GM19455 (cell line): ENCODE data around the gene USP5.
"Not testable (repeated sequence)": the region's sequence is repeated elsewhere in the genome, so short reads cannot be mapped to it uniquely, and the experiment has no call there.

ENCODE experiments used
- ATAC-seq: cut with Tn5 transposase; IDR thresholded peaks from one replicate; pipeline ENCODE4 v1.9.1; 2021; ENCODE audit not compliant: unreplicated experiment

Gene USP5

DNA sequence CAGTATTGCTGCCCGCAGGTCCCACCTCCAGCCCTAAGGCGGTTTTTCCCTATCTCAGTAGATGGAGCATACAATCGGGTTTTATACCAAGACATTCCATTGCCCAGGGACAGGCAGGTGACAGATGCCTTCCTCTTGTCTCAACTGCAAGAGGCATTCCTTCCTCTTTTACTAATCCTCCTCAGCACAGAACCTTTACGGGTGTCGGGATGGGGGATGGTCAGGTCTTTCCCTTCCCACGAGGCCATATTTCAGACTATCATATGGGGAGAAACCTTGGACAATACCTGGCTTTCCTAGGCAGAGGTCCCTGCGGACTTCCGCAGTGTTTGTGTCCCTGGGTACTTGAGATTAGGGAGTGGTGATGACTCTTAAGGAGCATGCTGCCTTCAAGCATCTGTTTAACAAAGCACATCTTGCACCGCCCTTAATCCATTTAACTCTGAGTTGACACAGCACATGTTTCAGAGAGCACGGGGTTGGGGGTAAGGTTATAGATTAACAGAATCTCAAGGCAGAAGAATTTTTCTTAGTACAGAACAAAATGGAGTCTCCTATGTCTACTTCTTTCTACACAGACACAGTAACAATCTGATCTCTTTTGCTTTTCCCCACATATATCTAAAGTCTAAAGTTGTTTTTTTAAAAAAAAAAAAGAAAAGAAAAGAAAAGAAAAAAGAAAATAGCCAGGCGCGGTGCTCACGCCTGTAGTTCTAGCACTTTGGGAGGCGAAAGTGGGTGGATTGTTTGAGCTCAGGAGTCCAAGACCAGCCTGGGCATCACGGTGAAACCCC lies 34.5 kb downstream of the USP5 start:
- ATAC-seq, result not testable (repeated sequence)

GRCh38 chr12:6887460-6887859 lies 35.5 kb downstream of the USP5 start:
- ATAC-seq, result no peak

DNA sequence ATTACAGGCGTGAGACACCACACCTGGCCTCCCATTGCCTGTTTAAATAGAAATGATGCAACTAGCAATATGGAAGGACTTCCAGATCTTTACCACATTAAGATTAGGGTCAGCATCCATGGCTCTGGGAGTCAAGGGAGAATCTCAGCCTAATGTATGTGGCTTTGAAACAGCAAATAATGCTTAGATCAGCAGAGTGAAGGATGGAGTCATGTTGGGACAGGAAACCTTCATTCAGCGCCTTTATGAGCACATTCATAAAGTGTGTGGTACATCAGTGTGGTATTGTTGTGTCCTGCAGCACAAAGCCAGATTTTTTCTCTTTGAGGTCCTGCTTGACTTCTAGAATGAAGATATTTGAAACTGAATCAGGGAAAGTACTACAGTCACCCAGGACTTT lies 36.4 kb downstream of the USP5 start:
- ATAC-seq, result no peak

DNA sequence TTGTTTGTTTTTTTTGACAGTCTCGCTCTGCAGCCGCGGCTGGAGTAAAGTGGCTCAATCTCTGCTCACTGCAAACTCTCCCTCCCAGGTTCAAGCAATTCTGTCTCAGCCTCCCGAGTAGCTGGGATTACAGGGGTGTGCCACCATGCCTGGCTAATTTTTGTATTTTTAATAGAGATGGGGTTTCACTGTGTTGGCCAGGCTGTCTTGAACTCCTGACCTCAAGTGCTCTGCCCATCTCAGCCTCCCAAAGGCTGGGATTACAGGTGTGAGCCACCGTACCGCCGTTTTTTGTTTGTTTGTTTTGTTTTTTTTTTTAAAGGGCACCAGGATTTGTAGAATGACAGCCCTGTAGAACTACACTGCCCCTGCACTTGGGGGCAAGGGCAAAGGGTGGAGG lies 36.8 kb downstream of the USP5 start:
- not testable (repeated sequence) for ATAC-seq

GRCh38 chr12:6889775-6890573 lies 38.0 kb downstream of the USP5 start:
- not testable (repeated sequence) for ATAC-seq

DNA sequence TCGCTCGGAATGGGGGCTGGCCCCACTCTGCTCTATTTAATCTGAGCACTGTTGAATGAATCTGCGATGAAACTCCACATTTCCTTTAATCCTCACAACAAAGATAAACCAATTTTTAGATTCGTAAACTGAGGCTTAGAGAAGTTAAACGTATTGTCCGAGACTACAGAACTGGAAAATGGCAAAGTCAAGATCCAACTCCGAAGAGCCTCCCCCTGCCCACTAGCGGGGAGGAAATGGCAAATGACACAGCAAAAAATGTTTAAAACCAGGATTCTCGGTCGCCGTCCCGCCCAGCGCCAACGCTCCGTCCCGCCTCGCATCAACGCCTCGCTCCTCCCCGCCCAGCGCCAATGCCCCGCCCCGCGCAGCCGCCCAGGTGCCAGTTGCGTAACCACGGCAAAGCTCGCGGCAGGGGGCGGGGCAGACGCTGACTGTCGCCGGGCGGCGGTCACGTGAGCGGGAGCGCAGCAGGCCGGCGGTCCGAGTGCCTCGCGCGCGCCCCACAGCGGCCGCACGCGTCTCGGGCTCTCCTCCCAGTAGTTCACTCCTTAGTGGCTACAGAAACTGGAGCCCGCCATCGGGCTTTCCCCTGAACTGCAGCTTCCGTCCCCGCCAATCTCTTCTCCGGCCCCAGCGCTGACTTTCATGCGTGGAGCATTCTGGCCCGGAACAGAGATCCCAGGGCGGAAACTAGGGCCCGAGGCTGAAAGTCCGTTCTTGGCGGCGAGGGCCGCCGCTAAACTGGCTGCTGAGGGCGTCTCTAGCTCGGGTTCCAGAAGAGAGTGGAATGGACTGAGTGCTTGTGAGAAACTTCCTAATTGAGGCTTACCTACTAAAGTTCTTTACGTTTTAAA lies 39.1 kb downstream of the USP5 start:
- peak; percentile 95 for ATAC-seq

DNA sequence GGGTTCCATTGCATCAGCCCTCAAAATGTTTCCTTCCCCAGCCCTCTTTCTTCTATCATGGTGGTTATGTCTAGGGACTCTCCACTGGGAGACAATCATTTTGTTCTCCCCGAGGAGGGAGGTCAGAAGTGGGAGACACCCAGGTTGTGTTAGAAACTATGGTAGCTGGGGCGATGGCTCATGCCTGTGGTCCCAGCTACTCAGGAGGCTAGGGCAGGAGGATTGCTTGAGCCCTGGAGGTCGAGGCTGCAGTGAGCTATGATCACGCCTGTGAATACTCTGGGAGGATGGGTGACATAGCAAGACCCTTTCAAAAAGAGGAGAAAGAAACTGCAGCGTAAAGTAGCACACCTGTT lies 39.7 kb downstream of the USP5 start:
- no peak for ATAC-seq

GRCh38 chr12:6892683-6893082 lies 40.7 kb downstream of the USP5 start:
- not testable (repeated sequence) for ATAC-seq

GRCh38 chr12:6894321-6894720 lies 42.4 kb downstream of the USP5 start:
- no peak for ATAC-seq

DNA sequence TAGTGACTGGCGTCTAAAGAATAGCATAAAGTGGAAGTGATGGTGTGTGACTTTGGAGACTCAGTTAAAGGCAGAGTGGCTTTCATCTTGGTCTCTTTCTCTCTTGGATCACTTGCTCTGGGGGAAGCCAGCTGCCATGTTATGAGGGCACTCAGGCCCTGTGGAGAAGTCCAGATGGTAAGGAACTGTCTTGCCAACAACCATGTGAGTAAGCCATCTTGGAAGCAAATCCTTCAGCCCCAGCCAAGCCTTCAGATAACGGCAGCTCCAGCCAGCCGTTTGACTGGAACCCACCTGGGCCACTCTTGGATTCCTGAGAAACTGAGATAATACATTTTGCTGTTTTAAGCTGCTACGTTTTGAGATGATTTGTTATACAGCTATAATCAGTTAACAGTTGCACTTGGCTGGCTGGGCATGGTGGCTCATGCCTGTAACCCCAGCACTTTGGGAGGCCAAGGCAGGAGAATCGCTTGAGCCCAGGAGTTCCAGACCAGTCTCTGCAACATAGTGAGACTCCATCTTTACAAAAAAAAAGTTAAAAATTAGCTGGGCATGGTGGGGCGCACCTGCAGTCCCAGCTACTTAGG lies 45.0 kb downstream of the USP5 start:
- no peak for ATAC-seq

- no peak for ATAC-seq
These were observed 47.5 kb downstream of the USP5 start for GRCh38 chr12:6899427-6899826.

DNA sequence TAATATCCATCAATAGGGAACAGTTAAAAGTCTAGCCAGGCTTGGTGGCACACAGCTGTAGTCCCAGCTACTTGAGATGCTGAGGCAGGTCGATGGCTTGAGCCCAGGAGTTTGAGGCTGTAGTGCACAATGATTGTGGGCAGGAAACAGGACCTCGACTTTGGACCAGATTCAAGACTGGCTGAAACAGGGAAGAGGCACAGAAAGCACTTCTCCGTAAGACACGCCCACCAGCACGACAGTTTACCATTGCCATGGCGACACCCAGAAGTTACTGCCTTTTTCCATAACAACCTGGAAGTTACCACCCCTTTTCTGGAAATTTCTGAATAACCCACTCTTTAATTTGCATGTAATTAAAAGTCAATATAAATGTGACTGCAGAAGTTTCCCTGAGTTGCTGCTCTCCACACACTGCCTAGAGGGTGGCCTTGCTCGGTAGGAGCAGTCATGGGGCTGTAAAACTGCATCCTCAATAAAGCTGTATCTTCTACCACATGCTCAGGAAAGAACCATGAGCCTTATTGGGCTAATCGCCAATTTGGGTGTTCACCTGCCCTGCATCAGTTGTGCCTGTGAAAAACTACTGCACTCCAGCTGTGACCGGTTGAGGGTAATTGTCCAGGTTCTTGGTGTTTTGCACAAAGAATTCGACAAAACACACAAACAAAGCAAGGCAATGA lies 48.0 kb downstream of the USP5 start:
- no peak for ATAC-seq

GRCh38 chr12:6902448-6902847 lies 50.5 kb downstream of the USP5 start:
- ATAC-seq, result no peak

GRCh38 chr12:6903722-6904121 lies 51.8 kb downstream of the USP5 start:
- ATAC-seq, result no peak

- ATAC-seq, result peak; percentile 97
These were observed 52.6 kb downstream of the USP5 start, which contains the start of gene LRRC23 for GRCh38 chr12:6904280-6905276. Gene LRRC23 (plus strand): TSS chr12:6904822. CDS start chr12:6905634, 812 bp downstream.

- ATAC-seq, result no peak
These were observed 53.6 kb downstream of the USP5 start for GRCh38 chr12:6905414-6906040.

- not testable (repeated sequence) for ATAC-seq
These were observed 56.2 kb downstream of the USP5 start for GRCh38 chr12:6908141-6908540.

DNA sequence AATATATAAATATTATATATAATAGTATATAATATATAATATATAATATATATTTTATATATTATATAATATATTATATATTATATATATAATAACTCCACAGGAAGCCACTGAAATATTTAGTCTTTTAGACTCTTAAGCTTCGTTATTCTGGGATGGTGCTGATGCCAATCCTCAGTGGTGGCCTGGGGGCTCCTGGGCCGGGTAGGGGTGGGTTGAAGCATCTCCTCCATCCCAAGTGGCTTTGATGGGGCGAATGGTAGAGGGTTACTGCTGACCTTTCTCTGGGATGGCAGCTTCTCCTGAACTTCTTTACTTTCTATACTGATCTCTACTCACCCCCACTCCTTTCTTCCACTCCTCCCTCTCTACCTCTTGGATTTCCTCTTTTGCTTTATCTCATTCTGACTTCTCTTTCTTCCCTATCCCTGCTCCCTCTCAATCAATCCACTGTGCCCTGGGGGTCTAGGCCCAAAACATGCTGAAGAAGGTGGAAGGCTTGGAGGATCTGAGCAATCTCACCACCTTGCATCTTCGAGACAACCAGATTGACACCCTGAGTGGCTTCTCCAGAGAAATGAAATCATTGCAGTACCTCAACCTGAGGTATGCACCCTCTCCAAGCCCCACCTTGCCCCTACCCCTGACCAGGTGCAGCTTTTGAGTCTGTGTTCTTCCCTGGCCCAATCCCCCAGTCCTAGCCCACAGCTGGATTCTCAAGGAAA lies 57.6 kb downstream of the USP5 start:
- ATAC-seq, result no peak
